ENCODE results near the gene BRAF.
A peak's percentile ranks its signal among the peaks of the same experiment; 100 is the strongest.
"Not testable (repeated sequence)": the region's sequence is repeated elsewhere in the genome, so short reads cannot be mapped to it uniquely, and the experiment has no call there.

BRAF gene

DNA sequence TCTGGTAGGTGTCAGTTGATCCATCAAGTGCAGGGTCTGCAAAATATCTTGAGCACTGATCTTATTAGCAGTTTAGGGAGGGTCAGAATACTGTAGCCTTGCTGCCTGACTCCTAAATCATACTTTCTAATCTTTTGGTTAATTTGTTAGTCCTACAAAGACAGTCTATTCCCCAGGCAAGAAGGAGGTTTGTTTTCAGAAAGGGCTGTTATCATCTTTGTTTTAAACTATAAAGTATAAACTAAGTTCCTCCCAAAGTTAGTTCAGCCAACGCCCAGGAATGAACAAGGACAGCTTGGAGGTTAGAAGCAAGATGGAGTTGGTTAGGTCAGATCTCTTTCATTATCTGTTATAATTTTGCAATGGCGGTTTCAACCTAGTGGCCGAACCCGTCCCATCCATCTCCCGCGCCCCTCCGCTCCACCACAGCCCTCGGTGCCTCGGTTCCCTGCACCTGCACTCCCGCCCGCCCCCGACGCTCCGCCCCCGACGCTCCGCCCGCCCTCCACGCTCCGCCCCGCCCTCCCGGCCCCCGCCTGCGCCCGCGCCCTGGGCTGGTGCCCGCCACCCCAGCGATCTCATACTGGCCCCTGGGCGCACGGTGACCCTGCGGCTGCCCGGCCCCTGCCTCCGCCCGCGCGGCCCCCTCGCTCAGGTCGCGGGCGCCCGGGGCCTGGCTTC is 252.2 kb downstream of the BRAF start, which contains the start of gene ADCK2:
TSS of gene ADCK2 (plus strand) at position 564 of the 681 bp plus-strand sequence. CDS start 386 bp downstream, outside the sequence.
- TF ChIP-seq, protein P1, sequence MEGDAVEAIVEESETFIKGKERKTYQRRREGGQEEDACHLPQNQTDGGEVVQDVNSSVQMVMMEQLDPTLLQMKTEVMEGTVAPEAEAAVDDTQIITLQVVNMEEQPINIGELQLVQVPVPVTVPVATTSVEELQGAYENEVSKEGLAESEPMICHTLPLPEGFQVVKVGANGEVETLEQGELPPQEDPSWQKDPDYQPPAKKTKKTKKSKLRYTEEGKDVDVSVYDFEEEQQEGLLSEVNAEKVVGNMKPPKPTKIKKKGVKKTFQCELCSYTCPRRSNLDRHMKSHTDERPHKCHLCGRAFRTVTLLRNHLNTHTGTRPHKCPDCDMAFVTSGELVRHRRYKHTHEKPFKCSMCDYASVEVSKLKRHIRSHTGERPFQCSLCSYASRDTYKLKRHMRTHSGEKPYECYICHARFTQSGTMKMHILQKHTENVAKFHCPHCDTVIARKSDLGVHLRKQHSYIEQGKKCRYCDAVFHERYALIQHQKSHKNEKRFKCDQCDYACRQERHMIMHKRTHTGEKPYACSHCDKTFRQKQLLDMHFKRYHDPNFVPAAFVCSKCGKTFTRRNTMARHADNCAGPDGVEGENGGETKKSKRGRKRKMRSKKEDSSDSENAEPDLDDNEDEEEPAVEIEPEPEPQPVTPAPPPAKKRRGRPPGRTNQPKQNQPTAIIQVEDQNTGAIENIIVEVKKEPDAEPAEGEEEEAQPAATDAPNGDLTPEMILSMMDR (IDR thresholded peaks at IDR 0.05; ENCODE audit: control extremely low read depth, extremely low read depth, low read depth, missing control alignments): no peak
- POLR2A ChIA-PET: no interaction called here
- CTCF ChIA-PET: interaction anchor here (2.1 kb wide), 1 partner anchor 342 kb away, joined by 4 read pairs; no protein-coding TSS in a partner anchor
- DNase-seq (ENCODE audit: extremely low spot score): peak; percentile 91

DNA sequence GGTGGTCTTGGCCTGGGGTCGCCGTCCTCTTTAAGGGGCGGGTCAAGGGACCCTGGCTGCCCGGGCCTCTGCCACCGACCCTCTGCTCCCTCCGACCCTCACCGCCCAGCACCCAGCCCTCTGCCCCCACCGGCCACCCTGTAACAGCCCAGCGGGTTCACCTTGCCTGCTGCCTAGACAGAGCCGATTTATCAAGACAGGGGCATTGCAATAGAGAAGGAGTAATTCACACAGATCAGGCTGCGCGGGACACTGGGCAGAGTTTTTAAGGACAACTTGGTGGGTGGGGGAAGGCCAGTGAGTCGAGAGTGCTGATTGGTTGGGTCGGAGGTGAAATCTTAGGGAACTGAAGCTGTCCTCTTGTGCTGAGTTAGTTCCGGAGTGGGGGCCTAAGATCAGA is 252.8 kb downstream of the BRAF start:
- TF ChIP-seq, protein P1 (IDR thresholded peaks at IDR 0.05; ENCODE audit: control extremely low read depth, extremely low read depth, low read depth, missing control alignments): no peak
- DNase-seq (ENCODE audit: extremely low spot score): no peak
- POLR2A ChIA-PET: no interaction called here
- CTCF ChIA-PET: no interaction called here

DNA sequence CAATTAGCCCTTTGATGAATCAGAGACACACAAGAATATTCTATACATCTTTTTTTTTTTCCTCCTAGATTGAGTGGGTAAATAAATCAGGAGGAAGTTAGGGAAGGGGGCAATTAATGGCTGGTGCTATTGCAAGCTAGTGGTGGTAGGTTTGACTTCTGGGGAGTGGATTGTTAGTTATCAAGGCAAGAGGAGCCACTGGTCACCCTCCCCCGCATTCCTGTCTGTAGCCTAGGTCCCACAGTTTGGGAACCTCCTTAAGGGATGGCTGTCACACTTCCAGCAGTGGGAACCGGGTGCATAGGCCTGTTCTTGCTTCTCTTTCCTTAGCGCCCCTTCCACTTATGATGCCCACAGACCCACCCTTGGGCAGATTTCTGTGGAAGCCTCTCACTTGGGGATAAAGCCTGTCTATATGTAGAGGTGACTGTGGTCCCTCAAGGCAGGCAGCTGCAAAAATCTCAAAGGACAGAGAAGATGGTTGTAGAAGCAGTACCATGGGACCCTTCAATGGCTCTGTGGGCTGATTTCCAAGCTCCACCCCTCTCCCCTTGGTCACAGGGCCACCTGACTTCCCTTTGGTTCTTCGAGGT is 254.3 kb downstream of the BRAF start:
- POLR2A ChIA-PET: no interaction called here
- TF ChIP-seq, protein P1 (IDR thresholded peaks at IDR 0.05; ENCODE audit: control extremely low read depth, extremely low read depth, low read depth, missing control alignments): no peak
- DNase-seq (ENCODE audit: extremely low spot score): no peak
- CTCF ChIA-PET: interaction anchor here (1.5 kb wide), 1 partner anchor 9 kb away, joined by 3 read pairs; no protein-coding TSS in a partner anchor

DNA sequence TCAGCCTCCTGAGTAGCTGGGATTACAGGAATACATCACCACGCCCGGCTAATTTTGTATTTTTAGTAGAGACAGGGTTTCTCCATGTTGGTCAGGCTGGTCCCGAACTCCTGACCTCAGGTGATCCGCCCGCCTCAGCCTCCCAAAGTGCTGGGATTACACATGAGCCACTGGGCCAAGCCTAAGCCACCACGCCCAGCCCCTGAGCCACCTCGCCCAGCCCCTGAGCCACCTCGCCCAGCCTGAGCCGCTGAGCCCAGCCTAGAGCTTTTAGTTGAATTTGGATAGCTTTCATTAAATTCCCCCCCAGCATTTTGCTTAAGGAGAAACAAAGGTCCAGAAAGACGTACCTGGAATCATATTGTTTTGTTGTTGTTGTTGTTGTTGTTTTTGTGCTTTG is 254.9 kb downstream of the BRAF start:
- CTCF ChIA-PET: interaction anchor here (1.0 to 1.5 kb wide), 3 partner anchors 10 to 20 kb away, joined by 3 to 5 read pairs (median 3); no protein-coding TSS in a partner anchor
- DNase-seq (ENCODE audit: extremely low spot score): not testable (repeated sequence)
- POLR2A ChIA-PET: interaction anchor here (0.6 kb wide), 1 partner anchor 140 kb away, joined by 4 read pairs; no protein-coding TSS in a partner anchor

DNA sequence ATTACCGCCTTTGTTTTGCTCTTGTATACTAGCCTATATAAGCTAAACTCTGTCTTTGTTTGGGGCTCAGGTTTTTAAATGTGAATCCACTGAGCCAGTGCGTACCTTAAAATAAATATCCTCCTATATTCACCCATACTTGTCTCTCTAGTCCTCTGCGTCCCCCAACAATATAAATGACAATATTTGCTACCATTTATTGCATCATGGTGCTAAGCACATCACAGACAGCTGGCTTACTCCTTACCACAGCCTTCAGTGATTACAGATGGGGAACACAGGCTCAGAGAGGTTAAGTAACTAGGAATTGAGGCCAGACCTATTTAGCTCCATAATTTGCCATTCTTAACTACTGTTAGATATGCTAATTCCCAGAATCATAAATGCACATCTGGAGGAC is 255.4 kb downstream of the BRAF start:
- CTCF ChIA-PET: interaction anchor here (1.0 to 1.5 kb wide), 3 partner anchors 10 to 19 kb away, joined by 3 to 5 read pairs (median 3); no protein-coding TSS in a partner anchor
- TF ChIP-seq, protein P1 (IDR thresholded peaks at IDR 0.05; ENCODE audit: control extremely low read depth, extremely low read depth, low read depth, missing control alignments): no peak
- POLR2A ChIA-PET: interaction anchor here (0.6 kb wide), 1 partner anchor 139 kb away, joined by 4 read pairs; no protein-coding TSS in a partner anchor
- no peak for DNase-seq (ENCODE audit: extremely low spot score)

All from GM10248 (cell line).